ENCODE measurements around the gene CD19. TPM values are rescaled to one million over a fixed set of nuclear protein-coding genes. Genes with fewer than 3 reads are reported as not detected.

CD19 gene
- total and polyA plus RNA-seq, 2 of the 8 experiments (the other 6 are each of a cell fraction or from before 2014, with no cell fraction given): 0.57 to 0.65 TPM

DNA sequence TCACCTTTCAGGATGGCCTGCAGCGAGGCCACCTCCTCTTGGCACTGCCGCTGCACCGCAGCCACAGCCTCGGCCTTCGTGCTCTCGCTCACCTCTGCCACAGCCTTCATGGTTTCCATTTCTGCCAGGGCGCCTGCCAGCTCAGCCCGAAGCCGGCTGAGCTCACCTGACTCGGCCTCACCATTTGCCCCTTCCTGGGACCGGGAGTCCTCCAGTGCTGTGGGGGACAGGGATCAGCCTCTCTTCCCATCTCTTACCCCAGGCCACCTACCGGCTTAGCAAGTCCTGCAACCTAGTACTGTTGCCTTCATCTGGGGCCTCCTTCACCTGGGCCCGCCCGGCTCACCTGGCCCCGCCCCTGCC, 7.4 kb upstream of the CD19 start:
- peak overlapping the region; percentile 50; the same call in 1 of the 2 replicates for H3K27ac ChIP-seq (ENCODE audit: low read depth, low read length)
- WGBS, 2 experiments (ENCODE audit: extremely low coverage in 1 of 2, insufficient coverage in 1 of 2, insufficient read length in 1 of 2, insufficient replicate concordance in 2 of 2, low coverage in 1 of 2, low lambda C conversion rate in 2 of 2, missing lambda C conversion rate in 1 of 2): 3% methylated on average over 14 of the region's 15 CpGs; no CpG with 5 or more reads in 1 of the 2 experiments
- H4K91ac ChIP-seq (replicated peaks; ENCODE audit: insufficient read length, low read length): peak overlapping the region; percentile 34
- no peak overlapping the region for H3K14ac ChIP-seq (ENCODE audit: insufficient read length)
- no peaks in the 10 kb centered on the region for H3K9me3 ChIP-seq (ENCODE audit: insufficient read depth in 2 of 2, low read depth in 1 of 2, low read length in 1 of 2)
- peak overlapping the region; percentile 19; the same call in 1 of the 2 replicates for H4K8ac ChIP-seq (ENCODE audit: extremely low read depth, insufficient read depth, low read length)
- H2BK15ac ChIP-seq (ENCODE audit: low read length): peak overlapping the region; percentile 98; the same call in 1 of the 2 replicates
- H3K9ac ChIP-seq (replicated peaks in 1 of 4; ENCODE audit: extremely low read depth in 1 of 4, low read depth in 3 of 4, low read length in 3 of 4): peak overlapping the region in 3 of 4 experiments; percentile 32 to 49 (median 49); a peak in 5 of 7 replicates
- H3K18ac ChIP-seq (ENCODE audit: extremely low read depth, low read length): peak overlapping the region; percentile 15
- peaks cover 0 to 6% (median 0%) of the 10 kb centered on the region in 4 experiments; a peak in 3 of 7 replicates for H3K4me1 ChIP-seq (replicated peaks in 1 of 4; ENCODE audit: control insufficient read depth in 3 of 4, insufficient read depth in 4 of 4, low read length in 3 of 4)
- H3K79me1 ChIP-seq (ENCODE audit: low read depth, low read length): no peaks in the 10 kb centered on the region
- H4K20me1 ChIP-seq (replicated peaks in 1 of 2; ENCODE audit: control insufficient read depth in 1 of 2, insufficient read depth in 2 of 2, low read length in 2 of 2): no peaks in the 10 kb centered on the region
- ChIA-PET CTCF (ENCODE audit: partially characterized antibody) (interaction anchor here (0.6 to 3.9 kb wide), 15 partner anchors 8 to 77 kb away, joined by 3 to 31 read pairs (median 4); no protein-coding TSS in a partner anchor), POLR2A (ENCODE audit: partially characterized antibody) (interaction anchor here (0.8 to 3.8 kb wide), 12 partner anchors 8 to 61 kb away, joined by 3 to 23 read pairs (median 6); partner anchors contain the start of genes ATP2A1, CD19, NFATC2IP and SH2B1)
- no peaks in the 10 kb centered on the region for H3K79me2 ChIP-seq (ENCODE audit: control insufficient read depth in 1 of 2, insufficient read depth in 2 of 2, low read length in 2 of 2)
- FAIRE-seq: no peak
- DNase-seq (ENCODE audit: low read depth in 1 of 2, low spot score in 2 of 2): no peak
- H3K4ac ChIP-seq (replicated peaks; ENCODE audit: insufficient read length, low read depth, low read length): peak overlapping the region; percentile 59
- H3K4me3 ChIP-seq (ENCODE audit: extremely low read depth in 1 of 4, insufficient read depth in 2 of 4, low read depth in 3 of 4, low read length in 4 of 4): peak overlapping the region; percentile 58 to 80 (median 76)
- H3K36me3 ChIP-seq (ENCODE audit: control insufficient read depth in 2 of 4, insufficient read depth in 4 of 4, low read length in 3 of 4): peaks cover 0 to 3% (median 0%) of the 10 kb centered on the region in 4 experiments; a peak in 3 of 8 replicates
- H3K23ac ChIP-seq (ENCODE audit: insufficient read length): no peak overlapping the region
- H4K5ac ChIP-seq (ENCODE audit: insufficient read length, low read depth, low read length): peak overlapping the region; percentile 67
- H3K56ac ChIP-seq (replicated peaks; ENCODE audit: insufficient read length, low read depth, low read length): peak overlapping the region; percentile 8
- H2BK5ac ChIP-seq (ENCODE audit: low read depth, low read length): peak overlapping the region; percentile 92; the same call in 1 of the 2 replicates
- no peak overlapping the region for H2BK120ac ChIP-seq (replicated peaks; ENCODE audit: low read depth, low read length)
- no peak overlapping the region; the same call in 1 of the 2 replicates for H2BK12ac ChIP-seq (ENCODE audit: low read depth, low read length)
- no peak overlapping the region for H2BK20ac ChIP-seq (ENCODE audit: low read length)
- peak overlapping the region; percentile 80 to 96 for H3K4me2 ChIP-seq (ENCODE audit: insufficient read depth in 1 of 2, low read depth in 2 of 2, low read length in 2 of 2)
- peaks cover 13% of the 10 kb centered on the region for H3K23me2 ChIP-seq (ENCODE audit: low read depth, low read length)
- H2AFZ ChIP-seq (ENCODE audit: low read length): peak overlapping the region; percentile 71
- no peak overlapping the region for H2AK5ac ChIP-seq (ENCODE audit: low read depth, low read length)
- H3K27me3 ChIP-seq (replicated peaks in 1 of 4; ENCODE audit: control insufficient read depth in 3 of 4, extremely low read depth in 1 of 4, insufficient read depth in 3 of 4, low read length in 3 of 4): no peaks in the 10 kb centered on the region
- TF ChIP-seq POLR2A (IDR thresholded peaks at IDR 0.05; ENCODE audit: control extremely low read depth in 1 of 2, low read depth in 2 of 2, low read length in 2 of 2): 0 out of 3 replicates have a peak, but pooled peaks of 1 of the 2 experiments have one; percentile 25
- TF ChIP-seq TCF12 (IDR thresholded peaks at IDR 0.05; ENCODE audit: low read depth, low read length): no peak
- peak; percentile 68 for TF ChIP-seq POLR2AphosphoS5 (IDR thresholded peaks at IDR 0.05; ENCODE audit: low read depth, low read length)
- peak; percentile 22 to 33; a peak in 3 of 4 replicates for TF ChIP-seq RAD21 (IDR thresholded peaks at IDR 0.05 in 1 of 2, conservative IDR thresholded peaks at IDR 0.05 in 1 of 2; ENCODE audit: low read depth in 2 of 2, low read length in 2 of 2)
- peak; percentile 35 for TF ChIP-seq KDM4A (IDR thresholded peaks at IDR 0.05; ENCODE audit: low read depth, low read length, severe bottlenecking)
- TF ChIP-seq EP300 (IDR thresholded peaks at IDR 0.05; ENCODE audit: borderline replicate concordance in 1 of 2, low read depth in 2 of 2, low read length in 2 of 2): 0 out of 3 replicates have a peak, but pooled peaks of 1 of the 2 experiments have one; percentile 10
- TF ChIP-seq NANOG (IDR thresholded peaks at IDR 0.05; ENCODE audit: insufficient read depth, low read depth, low read length, poor library complexity, severe bottlenecking): no peak
- 0 out of 2 replicates have a peak, but pooled peaks have one; percentile 3 for TF ChIP-seq NRF1 (IDR thresholded peaks at IDR 0.05; ENCODE audit: low read depth, low read length)
- no peak for TF ChIP-seq TAF7 (optimal IDR thresholded peaks at IDR 0.05; ENCODE audit: borderline replicate concordance, low read depth, low read length)
- peak; percentile 60 for TF ChIP-seq TAF1 (IDR thresholded peaks at IDR 0.05; ENCODE audit: low read depth, low read length)

Measured in H1 (cell line).